Fibroblast of mammary gland (primary cell): ENCODE data around the gene AKR1E2.

Source experiments
- DNase-seq: peaks from one replicate; pipeline ENCODE4 v3.0.0-alpha.2; 2010; ENCODE audit warnings: low read depth
- H3K4me3 ChIP-seq: 2 replicates; pipeline ENCODE4 v1.5.1; 2011; ENCODE audit warnings: low read depth, mild to moderate bottlenecking, low read length, moderate library complexity; ENCODE audit not compliant: control insufficient read depth
- CTCF ChIP-seq: conservative IDR thresholded peaks from 2 replicates; pipeline ENCODE4 v1.5.1; 2011; ENCODE audit warnings: low read depth, low read length, inconsistent platforms; ENCODE audit not compliant: control insufficient read depth, insufficient read depth

The AKR1E2 gene

GRCh38 chr10:4851176-4851575, 25.2 kb downstream of the AKR1E2 start:
- no peak for TF ChIP-seq CTCF
- DNase-seq = no peak
- H3K4me3 ChIP-seq = no peak overlapping the region

GRCh38 chr10:4851846-4852245, 25.8 kb downstream of the AKR1E2 start:
- no peak for TF ChIP-seq CTCF
- no peak overlapping the region for H3K4me3 ChIP-seq
- peak; percentile 15 for DNase-seq

GRCh38 chr10:4865945-4866661, 40.1 kb downstream of the AKR1E2 start:
- no peak overlapping the region for H3K4me3 ChIP-seq
- DNase-seq = peak; percentile 24
- TF ChIP-seq CTCF = no peak

GRCh38 chr10:4867109-4867519, 41.1 kb downstream of the AKR1E2 start:
- no peak for DNase-seq
- no peak for TF ChIP-seq CTCF
- H3K4me3 ChIP-seq = no peak overlapping the region

GRCh38 chr10:4867520-4868356, 41.7 kb downstream of the AKR1E2 start:
- TF ChIP-seq CTCF = no peak
- no peak overlapping the region for H3K4me3 ChIP-seq
- DNase-seq = peak; percentile 54

GRCh38 chr10:4868357-4868657, 42.3 kb downstream of the AKR1E2 start:
- no peak for TF ChIP-seq CTCF
- DNase-seq = no peak
- no peak overlapping the region for H3K4me3 ChIP-seq
